ENCODE results near the gene GPATCH3.
"Not testable (repeated sequence)": the region's sequence is repeated elsewhere in the genome, so short reads cannot be mapped to it uniquely, and the experiment has no call there.

GPATCH3 gene

DNA sequence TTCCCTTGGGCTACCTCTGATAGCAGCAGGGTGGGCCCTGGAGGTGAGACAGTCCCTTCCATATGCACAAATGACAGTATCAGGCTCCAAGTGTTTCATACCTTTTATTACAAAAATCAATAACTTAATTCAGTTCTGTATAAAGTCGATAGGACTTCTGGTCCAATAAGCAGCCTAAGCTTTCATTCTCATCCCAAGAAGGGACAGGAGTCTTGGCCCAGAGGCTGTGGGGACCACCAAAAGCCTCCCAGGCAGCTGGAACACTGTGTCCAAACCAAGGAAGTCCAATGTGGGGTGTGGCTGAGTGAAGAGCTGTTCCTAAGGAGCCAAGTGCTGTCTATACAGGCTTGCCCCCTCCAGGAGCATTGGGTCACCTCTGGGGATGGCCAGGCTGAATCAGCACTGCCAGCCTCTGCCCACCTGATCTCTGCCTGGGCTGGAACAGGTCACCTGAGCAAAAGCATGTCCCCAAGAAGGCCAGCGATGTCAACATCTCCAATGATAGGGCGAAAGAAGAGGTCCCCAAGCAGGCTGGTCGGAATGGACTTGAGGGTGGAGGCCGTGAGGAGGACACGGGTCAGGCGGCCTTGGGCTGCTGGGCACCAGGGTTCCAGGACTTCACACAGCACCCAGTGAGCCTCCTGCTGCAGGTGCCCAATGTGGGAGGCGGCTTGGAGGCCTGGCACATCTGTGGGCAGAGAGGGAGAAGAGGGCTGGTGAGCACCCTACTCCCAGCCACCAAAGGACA, 11.3 kb upstream of the GPATCH3 start:
- DNase-seq, result no peak

DNA sequence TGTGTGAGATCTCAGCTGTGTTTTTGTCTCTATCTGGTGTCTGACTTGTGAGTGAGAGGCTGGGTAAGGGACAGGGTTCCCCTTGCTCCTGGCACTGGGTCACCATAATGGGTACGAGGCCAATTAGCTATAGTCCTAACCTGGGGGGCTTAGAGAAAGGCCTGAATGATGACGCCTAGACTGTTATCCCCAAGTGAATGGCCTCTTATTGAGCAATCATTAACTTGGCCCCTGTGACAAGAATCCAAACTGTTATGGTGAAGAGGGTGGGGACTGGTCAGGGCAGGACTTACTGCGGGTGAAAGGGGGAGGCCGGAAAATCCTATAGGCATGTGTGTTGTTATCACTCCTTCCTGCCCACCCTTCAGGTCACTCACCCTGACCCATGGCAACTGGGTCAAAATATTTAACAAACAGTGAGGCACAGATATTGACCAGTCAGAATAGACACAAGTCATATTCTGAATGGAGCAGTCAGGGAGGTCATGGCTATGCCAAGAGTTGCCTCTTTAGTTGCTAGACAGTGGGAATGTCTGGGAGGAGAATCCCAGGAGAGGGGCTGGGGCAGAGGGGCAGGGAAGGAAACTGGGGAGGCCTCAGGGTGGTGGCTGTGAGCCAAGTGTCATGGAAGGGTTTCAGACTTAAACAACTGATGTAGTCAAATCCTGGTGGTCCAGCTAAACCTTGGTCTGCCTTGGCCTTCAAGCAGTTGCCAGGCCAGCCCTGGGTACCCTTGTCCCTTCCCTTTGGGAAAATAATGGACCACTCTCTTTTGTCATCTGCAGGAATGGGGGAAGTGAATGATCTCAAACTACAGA, 10.3 kb upstream of the GPATCH3 start:
- no peak for DNase-seq

DNA sequence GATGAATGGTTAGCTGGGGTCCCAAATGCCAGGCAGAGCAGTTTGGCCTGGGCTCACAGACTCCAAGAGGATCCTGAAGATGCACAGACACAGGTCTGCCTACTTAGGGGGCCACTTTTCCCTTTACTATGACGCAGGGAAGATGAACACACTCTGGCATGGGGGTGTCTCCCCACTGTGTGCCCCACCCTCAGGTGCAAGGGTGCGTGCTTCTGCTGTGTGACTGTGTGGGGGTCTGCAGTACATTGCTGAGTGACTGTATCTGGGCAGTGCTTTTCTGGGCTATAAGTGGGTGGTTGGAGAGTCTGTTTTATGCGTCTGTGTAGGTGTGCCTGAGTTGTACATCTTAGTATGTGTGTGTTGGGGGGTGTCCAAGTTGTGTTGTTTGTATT, 9.7 kb upstream of the GPATCH3 start:
- DNase-seq, result no peak

DNA sequence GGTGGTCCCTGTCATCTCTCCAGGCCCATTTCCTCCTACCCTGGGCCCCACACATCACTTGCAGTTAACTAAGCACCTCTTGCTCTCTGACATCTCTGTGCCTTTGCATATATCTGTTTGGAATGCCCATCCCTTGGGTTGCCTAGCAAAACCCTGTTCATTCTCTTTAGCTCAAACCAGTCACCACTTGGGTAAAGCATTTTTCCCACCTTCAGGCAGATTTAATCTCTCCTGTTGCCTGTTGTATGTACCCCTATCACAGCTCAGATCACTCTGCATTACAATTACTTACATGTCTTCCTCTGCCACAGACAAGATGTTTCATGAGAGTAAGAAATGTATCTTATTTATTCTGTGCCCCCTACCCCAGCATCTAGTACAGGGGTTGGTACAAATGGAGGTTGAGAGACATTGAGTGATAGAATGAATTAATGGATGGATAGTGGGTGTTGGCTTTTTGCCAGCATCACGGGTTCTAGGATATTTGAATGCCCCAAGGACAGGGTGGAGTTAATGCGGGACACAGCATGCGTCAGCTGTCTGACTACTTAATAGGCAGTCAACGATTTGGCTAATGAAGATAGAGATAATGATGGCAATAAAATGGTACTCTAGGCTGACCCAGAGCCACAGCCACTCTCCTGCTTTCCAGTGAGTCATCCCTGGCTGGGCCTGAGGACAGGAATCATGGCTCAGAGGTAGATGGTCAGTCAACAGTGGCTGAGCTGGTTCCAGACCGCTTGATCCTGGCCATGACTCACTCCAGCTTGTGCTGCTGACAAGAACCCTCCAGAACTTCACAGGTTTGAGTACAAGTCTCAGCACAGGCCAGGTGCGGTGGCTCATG, 7.0 kb upstream of the GPATCH3 start:
- DNase-seq, result peak; percentile 29

DNA sequence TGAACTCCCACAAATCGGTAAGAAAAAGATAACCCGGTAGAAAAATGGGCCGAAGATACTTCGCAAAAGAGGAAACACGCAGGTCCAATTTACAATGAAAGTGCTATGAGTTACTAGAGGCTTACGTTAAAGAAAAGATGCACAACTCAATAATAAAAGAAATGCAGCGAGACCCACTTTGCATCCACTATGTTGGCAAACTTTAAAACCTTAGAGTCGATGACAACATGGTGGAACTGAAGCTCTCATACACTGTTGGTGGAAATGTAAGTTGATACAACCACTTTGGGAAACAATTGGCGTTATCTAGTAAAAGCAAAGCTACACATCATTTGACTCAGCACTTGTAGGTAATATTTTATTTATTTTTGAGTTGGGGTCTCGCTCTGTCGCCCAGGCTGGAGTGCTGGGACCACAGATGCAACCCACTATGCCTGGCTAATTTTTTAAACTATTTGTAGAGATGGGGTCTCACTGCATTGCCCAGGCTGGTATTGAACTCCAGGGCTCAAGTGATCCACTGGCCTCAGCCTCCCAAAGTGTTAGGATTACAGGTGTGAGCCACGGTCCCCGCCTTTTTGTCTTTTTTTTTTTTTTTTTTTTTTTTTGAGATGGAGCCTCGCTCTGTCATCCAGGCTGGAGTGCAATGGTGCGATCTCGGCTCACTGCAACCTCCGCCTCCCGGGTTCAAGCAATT, 696 bp upstream of the GPATCH3 start:
- no peak for DNase-seq

DNA sequence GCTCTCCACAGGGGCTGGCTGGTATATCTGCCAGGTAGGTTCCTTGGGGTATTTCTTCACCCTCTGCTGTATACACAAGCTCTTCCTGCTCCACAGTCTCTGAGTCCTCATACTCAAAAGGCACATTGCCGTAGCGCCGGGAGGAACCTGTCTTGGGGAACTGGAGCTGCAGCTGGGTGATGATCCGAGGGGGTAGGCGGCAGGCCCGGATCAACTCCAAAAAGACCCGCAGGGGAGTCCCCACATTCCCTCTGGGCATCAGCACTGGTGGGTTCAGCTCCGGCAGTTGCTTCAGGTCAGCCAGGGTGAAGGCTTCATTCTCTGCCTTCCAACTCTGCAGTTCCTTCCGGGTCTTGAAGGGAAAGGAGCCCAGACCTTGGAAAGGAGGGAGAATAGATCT, 2.9 kb downstream of the GPATCH3 start:
- DNase-seq, result no peak

DNA sequence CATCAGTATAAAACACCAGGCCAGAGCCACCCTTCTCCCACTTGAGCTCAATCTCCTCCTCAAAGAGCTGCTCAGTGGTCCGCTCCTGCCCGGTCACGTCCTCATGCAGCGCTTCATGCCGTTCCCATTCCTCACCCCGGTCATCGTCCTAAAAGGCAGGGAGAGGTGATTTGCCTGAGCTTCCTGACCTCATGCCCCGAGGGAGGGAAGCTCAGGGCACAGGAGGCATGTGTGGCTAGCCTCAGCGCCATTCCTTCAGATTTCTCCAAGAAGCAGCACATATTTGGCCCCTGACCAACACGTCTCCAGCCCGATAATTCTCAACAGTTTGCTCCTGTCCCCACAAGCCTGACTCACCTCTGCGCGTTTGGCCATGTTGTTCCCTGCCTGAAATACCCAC, 6.0 kb downstream of the GPATCH3 start:
- DNase-seq, result no peak

DNA sequence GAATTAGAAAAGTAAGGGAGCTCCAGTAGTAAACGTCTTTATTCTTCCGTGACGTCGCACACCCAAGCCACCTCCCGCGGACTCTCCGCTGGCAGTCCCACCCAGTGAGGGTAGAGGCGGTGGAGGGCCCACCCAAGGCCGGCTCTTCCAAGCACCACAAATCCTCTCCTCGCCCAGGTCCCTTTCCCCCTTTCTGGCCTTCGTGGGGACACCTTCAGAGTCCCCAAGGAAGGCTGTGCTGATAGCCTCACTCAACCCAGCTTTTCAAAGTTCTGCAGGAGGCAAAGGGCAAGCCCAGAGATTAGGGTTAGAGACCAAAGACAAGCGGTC, 9.8 kb downstream of the GPATCH3 start:
- DNase-seq, result no peak

DNA sequence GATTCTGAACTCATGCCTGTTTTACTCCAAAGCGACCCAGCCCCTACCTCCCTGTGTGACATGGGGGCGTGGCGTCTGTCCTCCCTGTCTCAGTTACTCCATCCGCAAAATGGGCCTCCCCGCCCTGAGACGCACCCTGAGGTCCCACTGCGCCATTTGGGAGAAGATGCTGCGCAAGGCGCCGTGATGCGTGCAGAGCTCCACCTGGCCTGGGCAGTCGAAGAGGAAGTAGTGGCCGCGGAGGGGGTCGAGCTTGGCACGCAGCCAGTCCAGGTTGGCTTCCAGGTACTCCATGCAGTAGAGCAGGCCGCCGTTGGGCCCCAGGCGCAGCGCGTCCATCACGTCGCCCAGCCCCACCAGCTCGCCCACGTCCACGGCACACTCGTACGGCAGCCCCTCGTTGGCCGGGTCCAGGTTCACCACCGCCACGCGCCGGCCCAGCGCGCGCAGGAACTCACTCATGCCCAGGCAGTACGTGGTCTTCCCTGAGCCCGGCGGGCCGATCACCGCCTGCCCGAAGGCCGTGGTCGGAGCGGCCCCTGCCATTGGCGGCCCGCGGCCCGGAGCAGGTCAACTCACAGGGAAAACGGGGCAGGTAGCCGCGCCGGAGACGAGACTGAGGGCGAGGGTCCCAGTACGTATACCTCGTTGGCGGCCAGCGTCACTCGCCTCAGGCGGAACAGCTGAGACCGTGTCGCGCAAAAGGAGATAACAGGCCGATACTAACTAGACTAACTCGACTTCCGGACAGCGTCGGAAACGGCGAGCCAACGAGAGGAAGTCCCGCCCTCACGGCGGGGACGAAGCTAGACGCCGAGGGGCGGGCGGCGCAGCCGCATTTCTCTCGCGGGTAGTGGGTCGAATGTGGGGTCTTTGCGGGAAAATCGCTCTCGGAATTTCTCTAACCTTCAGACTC, 10.5 kb downstream of the GPATCH3 start, which contains the start of gene GPN2:
Gene GPN2, minus strand, starts transcription at position 733 of the 916 bp plus-strand sequence. Its CDS starts 187 bp downstream, at position 546.
- peak; percentile 27 for DNase-seq

DNA sequence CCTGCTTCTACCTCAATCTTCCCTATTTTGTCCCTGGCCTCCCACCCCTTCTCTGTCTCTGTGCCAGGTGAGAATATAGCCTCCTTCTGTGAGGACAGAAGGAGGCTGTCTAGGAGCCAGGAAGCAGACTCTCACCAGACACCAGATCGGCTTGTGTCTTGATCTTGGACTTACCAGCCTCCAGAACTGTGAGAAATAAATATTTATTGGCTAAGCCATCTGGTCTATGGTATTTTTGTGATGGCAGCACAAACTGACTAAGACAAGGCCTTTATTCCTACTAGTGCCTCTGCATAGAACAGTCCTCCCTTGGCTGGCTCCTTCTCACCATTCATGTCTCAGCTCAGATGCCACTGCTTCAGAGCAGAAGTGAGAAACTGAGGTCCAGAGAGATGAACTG, 12.0 kb downstream of the GPATCH3 start:
- DNase-seq, result no peak

DNA sequence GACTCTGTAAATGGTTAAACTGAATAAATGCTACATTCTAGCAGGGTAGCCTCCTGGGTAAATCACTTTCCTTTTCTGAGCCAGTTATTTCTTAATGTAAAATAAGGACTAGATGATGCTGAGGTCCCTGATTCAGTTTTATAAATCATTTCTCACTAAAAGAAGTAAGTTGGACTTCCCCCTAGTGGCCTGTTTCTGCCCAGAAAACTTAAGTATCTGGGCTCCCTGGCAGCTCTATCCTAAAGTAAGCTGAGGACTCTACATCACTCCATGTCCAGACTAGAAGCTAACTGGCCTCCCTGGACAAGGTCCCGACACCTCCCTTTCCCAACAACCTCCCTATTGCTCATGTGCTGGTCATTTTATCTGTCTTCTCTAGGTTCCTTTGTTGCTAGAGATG, 13.1 kb downstream of the GPATCH3 start:
- DNase-seq, result no peak

DNA sequence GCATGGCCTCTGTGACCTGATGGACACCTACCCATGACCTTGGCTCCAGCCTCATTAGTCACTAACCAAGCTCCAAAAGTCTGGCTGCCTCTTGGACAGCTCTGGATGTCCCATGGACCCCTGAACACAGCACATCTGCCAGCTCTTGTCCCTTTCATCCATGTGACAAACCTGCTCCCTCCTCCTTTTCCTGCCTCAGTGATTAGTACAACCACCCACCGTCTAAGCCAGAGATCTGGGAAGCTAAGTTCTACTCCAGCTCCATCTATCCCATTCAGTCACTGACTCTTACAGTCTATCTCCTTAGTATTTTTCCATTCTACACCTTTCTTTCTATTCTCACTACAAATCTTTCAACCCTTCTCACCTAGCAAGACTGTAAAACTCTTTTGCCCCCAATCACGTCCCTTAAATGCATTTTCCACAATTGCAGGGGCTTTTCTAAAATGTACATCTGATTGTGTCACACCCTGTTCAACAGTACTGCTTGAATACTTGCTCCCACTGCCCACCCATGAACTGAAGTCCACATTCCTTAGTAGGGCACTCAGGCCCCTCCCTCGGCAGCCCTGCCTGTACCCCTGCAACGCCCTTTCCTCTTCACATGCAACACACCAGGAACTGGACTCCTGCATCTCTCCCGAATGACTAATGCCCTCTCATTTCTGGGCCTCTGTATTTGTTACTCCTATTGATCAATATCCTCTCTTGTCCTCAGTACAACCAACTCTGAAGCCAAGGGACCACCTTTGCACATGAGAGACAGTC, 17.4 kb downstream of the GPATCH3 start:
- no peak for DNase-seq

DNA sequence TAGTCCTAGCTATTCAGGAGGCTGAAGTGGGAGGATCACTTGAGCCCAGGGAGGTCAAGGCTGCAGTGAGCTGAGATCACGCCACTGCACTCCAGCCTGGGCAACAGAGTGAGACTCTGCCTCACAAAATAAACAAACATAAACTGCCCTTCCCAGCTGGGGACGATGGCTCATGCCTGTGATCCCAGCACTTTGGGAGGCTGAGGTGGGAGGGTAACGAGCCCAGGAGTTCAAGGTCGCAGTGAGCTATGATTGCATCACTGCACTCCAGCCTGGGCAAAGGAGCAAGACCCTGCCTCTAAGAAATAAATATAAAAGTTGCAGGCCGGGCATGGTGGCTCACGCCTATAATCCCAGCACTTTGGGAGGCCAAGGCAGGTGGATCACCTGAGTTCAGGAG, 18.7 kb downstream of the GPATCH3 start:
- not testable (repeated sequence) for DNase-seq

DNA sequence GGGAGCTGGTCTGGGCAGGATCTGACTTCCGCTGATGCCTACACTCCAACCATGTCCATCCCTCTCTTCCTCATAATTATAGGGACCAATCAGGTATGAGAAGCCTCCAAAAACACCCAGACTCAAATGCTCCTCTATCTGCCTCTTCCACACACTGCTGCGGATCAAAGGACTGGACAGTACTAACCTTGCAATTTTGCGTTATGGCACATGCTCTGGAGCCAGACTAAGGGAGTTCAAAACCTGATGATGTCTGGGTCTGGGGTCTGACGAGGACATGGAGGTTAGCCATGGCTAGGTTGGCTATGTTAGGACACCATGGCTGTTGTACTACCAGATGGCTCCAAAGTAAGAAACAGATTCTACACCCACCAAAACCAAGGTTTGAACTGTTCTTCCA, 20.5 kb downstream of the GPATCH3 start:
- no peak for DNase-seq

DNA sequence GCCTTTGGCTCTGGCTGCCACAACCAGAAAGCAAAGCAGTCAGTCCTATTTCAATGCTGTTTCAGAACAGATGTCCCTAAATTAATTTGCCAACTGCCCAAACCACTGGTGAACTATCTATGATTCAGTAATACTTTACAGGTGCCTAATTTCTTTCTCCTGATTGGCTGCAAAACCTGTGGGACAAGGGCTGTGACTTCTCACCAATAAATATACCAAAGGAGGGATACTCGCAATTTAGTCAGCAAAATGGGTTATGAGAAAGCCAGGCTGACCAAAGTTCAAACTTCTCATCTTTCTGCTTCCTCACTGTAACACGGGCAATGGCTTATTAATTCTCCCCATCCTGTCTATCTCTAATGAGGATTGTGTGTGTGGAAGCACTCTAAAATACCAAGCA, 22.9 kb downstream of the GPATCH3 start:
- no peak for DNase-seq

DNA sequence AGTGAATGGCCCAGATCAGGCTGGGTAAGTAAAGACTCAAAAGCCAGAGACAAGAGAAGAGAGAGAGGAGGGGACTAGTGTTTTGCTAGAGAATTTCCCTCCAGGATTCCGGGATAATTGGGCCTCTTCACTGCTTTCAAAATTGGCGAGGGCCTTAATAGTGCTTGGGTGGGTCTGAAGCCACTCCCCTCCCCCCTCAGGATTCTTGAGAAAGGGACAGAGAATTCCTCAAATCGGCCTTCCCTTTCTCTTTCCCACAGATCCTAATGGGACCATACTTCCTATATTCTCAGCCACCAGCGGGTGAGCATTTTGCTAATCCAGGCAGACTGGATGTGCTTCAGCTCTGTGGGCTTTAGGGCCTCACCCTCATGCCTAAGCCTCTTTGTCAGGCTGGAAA, 25.4 kb downstream of the GPATCH3 start:
- DNase-seq, result no peak

DNA sequence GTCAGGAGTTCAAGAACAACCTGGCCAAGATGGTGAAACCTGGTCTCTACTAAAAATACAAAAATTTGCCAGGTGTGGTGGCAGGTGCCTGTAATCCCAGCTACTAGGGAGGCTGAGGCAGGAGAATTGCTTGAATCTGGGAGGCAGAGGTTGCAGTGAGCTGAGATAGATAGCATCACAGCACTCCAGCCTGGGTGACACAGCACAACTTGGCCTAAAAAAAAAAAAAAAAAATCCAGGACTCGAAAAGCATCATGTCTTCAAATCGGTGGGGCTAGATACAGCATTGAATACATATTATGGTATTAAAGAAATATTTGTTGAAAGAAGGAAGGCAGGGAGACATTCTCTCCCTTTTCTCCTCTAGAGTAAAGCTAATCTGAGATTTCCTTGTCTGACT, 27.2 kb downstream of the GPATCH3 start:
- DNase-seq, result not testable (repeated sequence)

DNA sequence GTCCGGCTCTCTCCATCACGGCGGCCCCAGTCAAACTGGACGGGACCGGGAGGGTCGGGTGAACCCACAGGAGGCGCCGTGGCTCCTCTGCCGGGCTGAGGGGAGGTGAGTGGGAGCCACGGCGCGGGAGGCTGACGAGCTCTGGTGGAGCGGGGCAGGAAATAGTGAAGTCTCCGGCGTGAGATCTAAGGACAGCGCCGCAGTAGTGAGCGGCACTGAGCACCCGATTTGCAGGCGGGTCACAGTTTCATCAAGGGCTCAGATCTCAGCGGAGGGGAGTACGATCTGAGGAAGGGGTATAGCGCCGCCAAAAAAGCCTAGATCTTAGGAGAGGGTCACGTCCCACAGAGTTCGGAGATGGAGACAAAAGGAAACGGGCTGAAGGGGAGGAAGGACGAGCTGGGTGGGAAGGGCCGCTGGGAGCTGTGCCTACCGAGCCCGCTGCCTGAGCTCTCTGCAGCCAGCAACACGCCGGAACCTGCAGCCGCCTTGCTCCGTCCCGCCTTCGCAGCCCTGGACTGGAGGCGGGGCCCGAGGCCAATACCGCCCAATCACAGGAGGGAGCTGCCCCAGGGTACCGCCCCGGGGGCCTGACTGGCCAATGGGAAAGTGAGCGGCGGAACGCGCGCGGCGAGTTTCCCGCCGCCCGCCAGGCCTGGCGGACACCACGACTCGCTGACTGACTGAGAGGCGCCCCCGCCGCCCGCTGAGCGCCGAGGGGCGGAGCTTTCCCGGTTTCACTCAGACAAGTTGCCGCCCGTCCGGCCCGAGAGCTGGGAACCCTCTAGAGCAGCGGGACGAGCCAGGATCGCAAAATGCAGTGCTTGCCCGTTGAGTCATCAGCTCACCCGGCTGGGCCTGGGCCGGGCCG, 35.4 kb downstream of the GPATCH3 start:
- DNase-seq, result peak; percentile 91

DNA sequence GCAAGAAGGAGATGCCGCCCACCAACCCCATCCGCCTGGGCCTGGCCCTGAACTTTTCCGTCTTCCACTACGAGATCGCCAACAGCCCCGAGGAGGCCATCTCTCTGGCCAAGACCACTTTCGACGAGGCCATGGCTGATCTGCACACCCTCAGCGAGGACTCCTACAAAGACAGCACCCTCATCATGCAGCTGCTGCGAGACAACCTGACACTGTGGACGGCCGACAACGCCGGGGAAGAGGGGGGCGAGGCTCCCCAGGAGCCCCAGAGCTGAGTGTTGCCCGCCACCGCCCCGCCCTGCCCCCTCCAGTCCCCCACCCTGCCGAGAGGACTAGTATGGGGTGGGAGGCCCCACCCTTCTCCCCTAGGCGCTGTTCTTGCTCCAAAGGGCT, 36.6 kb downstream of the GPATCH3 start:
- no peak for DNase-seq

Measured in NCI-H774 (cell line).